Measurements from ENCODE around the gene PSMB8.

Gene PSMB8

DNA sequence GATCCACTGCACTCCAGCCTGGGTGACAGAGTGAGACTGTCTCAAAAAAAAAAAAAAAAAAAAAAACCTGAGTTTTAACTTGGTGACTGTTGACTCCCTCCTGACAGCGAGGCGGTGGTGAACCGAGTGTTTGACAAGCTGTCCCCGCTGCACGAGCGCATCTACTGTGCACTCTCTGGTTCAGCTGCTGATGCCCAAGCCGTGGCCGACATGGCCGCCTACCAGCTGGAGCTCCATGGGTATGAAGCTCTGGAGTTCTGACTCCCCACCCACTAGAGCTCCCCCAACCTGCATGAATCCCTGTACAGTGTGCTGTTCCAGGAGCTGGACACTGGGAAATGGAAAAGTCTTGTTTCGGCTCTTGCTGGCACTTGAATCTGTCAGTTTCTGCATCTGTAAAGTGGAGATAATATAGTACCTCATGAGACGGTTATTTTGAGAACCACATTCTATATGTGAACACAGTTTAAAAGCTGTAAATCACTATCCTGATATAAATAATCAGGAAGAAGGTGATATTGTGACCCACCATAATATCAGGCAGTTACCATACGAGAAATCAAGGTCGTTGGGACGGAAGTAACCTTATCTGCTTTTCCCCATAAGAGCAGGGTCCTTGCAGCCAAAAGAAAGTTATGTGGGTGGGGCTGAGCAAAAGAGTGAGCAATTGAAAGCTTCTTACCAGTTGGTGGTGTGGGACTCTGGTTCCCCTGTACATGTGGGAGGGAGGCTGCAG is 13.5 kb upstream of the PSMB8 start:
- DNase-seq (ENCODE audit: low read depth in 2 of 2): no peak

GRCh38 chr6:32855467-32856174 is 11.8 kb upstream of the PSMB8 start:
- DNase-seq (ENCODE audit: low read depth in 2 of 2): no peak

DNA sequence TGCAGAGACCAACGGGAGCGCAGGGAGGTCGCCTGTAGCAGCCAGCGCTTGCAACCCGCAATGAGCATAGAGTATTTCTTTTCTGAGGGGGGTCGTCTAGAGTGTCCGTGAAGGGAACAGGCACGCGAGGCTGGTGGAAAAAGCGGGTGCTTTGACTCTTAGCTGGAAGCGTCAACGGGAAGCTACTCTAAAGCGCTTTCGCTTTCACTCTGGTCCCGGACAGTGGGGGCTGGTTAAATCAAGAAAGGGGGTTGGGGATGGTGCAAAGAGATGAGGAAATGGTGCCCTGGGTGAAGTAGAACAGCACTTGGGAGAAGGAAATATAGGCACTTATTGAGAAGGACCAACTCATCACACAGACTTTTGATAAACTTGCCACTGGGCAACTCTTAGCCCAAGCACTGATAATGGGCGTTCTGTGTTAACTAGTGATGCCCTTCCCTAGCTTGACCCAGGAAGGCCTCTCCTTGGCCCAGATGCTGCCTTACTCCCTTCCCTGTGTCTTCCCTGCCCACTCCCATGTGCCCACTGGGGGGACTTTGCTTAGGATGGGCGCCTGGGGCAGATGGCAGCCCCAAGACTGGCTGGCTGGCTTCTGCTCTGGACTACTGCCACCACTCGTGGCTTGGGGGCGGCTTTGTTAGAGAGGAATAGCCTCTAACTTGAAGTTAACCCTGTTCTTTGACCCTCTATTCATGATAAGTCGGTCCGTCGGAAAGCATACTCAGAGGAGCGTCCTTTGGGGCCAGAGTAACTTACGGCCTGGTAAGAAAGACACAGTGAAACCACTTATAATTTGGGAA is 10.7 kb upstream of the PSMB8 start:
- DNase-seq (ENCODE audit: low read depth in 2 of 2): no peak

- peak; percentile 78 to 79 for DNase-seq (ENCODE audit: low read depth in 2 of 2)
These were observed 9.9 kb upstream of the PSMB8 start, which contains the start of the genes PSMB9 and TAP1 for GRCh38 chr6:32853541-32854375. PSMB9 (plus strand) TSS chr6:32854192; CDS start chr6:32854230, 38 bp downstream. TAP1 (minus strand) TSS chr6:32853704; CDS start chr6:32853636, 68 bp downstream.

- DNase-seq (ENCODE audit: low read depth in 2 of 2): no peak
These were observed 9.1 kb upstream of the PSMB8 start for GRCh38 chr6:32852844-32853540.

DNA sequence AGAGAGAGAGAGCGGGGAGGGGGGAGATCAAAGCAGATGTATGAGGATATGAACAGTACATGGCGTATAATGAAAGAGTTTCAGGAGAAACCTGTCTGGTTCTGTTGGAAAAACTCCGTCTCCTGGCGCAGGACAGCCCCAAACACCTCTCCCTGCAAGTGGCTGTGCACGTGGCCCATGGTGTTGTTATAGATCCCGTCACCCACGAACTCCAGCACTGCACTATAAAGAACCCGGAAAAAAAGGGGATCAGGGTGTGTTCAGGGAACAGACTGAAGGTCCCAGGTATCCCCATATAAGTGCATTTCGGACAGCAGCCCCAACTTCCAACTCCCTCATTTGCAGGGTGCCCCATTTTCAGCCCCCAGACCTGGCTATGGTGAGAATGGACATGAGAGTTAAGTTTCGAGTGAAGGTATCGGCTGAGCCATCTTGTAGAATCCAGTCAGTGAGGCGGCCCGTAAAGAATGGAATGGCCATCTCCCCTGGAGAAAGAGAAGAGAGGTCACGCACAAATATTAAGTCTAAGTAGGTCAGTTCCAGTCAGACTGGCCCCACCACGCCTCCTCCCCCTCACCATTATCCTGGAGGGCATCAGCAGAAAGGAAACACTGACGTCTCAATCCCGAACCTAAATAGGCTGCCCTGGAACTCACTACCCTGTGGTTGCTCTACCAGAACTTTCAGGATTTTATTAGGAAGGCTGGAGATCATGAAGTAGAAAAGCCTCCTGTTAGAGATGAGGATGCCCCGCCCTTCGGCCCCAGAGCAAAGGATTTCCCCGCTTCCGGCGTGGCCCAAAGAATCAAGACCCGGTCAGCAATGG is 8.4 kb upstream of the PSMB8 start:
- no peak for DNase-seq (ENCODE audit: low read depth in 2 of 2)

DNA sequence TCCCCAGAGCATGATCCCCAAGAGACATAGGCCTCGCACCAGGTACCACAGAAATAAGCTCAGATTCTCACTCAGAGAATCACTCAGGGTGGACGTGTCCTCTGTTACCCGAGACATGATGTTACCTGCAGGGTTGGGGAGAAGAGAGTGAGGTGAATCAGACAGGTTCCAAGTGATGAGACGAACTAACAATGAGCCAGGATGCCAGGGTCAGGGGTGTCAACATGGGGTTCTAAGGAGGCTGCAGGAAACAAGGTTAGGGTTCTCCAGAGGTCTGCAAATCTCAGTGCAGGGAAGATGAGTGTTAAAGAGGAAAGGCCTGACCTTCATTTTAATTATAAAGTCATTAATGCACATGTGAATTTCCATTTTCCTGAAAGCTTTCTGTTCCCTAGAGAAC is 7.2 kb upstream of the PSMB8 start:
- DNase-seq (ENCODE audit: low read depth in 2 of 2): no peak

DNA sequence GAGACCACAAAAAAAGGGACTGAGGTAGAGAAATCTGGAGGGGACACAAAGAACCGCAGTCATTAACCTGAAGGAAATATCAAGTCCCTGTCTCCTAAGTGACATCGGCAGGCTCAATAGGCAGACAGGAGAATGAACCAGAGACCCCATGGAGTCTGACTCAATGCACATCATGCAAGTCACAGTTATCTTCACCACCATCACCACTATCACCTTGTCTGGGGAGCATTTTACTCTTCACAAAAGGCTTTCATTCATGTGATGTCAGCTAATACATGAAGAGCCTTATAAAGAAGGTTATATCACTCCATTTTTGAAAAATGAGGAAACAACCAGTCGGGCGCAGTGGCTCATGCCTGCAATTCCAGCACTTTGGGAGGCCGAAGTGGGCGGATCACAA is 5.3 kb upstream of the PSMB8 start:
- DNase-seq (ENCODE audit: low read depth in 2 of 2): no peak

DNA sequence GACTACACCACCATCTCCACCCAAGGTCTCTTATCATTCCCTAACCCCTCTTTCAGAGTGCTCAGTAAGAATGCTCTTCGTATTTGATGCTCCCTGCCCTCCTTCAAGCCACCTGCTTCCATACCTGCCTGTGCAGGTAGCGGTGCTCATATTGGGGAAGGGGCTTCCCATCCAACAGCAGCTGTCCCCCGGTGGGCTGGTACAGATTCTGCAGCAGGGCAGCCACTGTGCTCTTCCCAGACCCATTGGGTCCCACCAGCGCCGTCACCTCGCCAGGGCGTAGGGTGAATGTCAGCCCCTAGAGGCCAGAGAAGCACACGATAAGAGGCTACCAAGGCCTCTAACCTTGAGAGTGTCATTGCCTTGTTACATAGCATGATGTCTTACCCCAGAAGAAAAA is 3.9 kb upstream of the PSMB8 start:
- no peak for DNase-seq (ENCODE audit: low read depth in 2 of 2)

DNA sequence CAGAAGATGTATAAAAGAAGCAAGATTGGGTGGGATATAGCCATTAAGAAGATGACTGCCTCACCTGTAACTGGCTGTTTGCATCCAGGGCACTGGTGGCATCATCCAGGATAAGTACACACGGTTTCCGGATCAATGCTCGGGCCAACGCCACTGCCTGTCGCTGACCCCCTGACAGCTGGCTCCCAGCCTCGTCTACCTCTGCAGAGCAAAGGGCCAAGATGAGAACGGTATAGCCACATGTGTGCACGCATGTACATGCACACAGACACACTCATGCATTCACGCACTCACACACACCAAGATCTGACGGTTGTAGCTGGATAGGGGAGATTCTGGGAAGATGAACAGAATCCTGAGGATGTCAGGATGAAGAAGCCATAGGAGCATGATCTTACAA is 3.2 kb upstream of the PSMB8 start:
- no peak for DNase-seq (ENCODE audit: low read depth in 2 of 2)

DNA sequence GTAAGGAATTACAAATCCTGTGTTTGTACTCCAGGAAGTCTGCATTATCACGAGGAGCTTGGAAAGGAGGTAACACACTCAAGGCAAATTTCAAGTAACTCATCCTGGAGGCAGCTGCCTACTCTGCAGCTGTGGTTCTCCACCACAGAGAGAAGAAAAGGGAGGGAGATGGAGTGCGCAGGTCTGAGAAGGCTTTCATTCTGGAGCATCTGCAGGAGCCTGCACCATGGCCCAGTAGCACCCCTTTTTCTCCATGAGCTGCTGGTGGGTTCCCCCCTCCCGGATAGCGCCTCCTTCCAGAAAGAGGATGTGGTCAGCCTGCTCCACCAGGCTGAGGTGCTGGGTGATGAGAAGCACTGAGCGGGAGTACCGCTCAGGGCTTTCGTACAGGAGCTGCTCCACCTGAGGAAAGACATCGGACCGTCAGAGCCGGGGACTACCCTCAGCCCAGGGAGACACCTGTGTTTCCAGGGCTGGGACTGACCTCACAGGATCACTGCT is 1.6 kb upstream of the PSMB8 start:
- no peak for DNase-seq (ENCODE audit: low read depth in 2 of 2)

- no peak for DNase-seq (ENCODE audit: low read depth in 2 of 2)
These were observed 1.1 kb upstream of the PSMB8 start for GRCh38 chr6:32844839-32845383.

DNA sequence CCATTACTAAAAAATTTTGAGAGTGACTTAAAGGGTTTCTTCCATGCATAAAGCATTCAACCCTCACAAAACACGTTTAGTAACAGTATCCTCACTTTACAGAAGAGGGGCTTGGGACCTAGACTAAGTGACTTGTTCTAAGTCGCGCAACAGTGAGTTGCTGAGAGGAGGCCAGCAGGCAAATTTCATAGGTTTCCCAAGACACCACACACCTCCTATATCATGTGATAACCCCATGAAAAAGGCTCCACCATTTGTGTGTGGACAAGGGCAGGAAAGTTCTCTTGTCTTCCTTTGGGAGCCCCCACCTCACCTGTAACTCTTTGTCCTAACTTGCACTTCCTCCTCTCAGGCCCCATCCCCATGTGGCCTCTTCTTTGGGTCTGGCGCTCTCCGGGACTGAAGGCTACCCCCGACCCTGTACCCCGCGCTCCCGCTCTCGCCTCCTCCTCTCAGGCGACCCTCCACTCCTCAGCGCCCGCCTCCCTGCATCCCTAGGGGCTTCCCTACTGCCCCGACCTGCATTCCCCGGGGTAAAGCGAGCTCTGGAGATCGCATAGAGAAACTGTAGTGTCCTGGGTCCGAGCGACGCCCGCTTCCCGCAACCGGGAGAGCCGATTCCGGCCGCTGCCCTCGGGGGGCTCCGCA is 392 bp downstream of the PSMB8 start:
- DNase-seq (ENCODE audit: low read depth in 2 of 2): no peak

DNA sequence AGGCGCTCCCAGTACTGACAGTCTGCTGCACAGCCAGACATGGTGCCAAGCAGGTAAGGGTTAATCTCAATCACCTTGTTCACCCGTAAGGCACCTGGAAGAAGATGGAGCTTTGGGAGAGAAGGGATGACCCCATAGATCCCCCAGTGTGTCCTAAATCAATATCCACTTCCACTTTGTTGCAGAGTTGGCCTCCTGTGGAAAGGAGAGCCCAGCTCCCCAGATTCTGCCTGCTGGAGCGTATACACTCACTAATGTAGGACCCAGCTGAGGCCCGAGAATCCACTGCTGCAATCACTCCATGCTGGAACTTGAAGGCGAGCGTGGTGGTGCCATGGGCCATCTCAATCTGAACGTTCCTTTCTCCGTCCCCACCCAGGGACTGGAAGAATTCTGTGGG is 1.2 kb downstream of the PSMB8 start:
- DNase-seq (ENCODE audit: low read depth in 2 of 2): no peak

GRCh38 chr6:32842021-32842650 is 1.7 kb downstream of the PSMB8 start:
- no peak for DNase-seq (ENCODE audit: low read depth in 2 of 2)

- DNase-seq (ENCODE audit: low read depth in 2 of 2): no peak
These were observed 3.1 kb downstream of the PSMB8 start for GRCh38 chr6:32840604-32841246.

- no peak for DNase-seq (ENCODE audit: low read depth in 2 of 2)
These were observed 4.5 kb downstream of the PSMB8 start for GRCh38 chr6:32839356-32839755.

Measured in fibroblast of skin of left quadriceps (primary cell).